Measurements from ENCODE around the gene PAK5. TPM values are rescaled to one million over a fixed set of nuclear protein-coding genes. Genes with fewer than 3 reads are reported as not detected.

PAK5 gene
- total RNA-seq, 1 experiment from 2014 or later = not detected

- CTCF ChIA-PET = no interaction called here
- in situ Hi-C loops (cut with HindIII; ENCODE audit: low pct_unique_long_range_greater_than_20kb, low sequenced_read_pairs) = no loop called here
- Histone ChIP-seq H3K27me3 (ENCODE audit: control insufficient read depth, insufficient read depth, low read length) (peaks cover 2% of the 10 kb centered on the region; the same call in 1 of the 2 replicates), H3K4me3 (ENCODE audit: low read depth in 2 of 2, low read length in 2 of 2) (no peak overlapping the region), H3K27ac (ENCODE audit: low read length) (no peak overlapping the region), H3K4me1 (ENCODE audit: control insufficient read depth, insufficient read depth, low read length) (no peaks in the 10 kb centered on the region), H3K36me3 (ENCODE audit: control insufficient read depth, insufficient read depth, low read length) (no peaks in the 10 kb centered on the region), H3K9me3 (ENCODE audit: control insufficient read depth, insufficient read depth, low read depth, low read length) (no peaks in the 10 kb centered on the region)
- no peak for DNase-seq (ENCODE audit: low read depth, low spot score)
- no peak for TF ChIP-seq TCF7L2 (IDR thresholded peaks at IDR 0.05; ENCODE audit: low read depth, low read length)
- no peak for TF ChIP-seq SIN3A (IDR thresholded peaks at IDR 0.05; ENCODE audit: borderline replicate concordance, insufficient read depth, low read depth, low read length)
- TF ChIP-seq POLR2AphosphoS5 (IDR thresholded peaks at IDR 0.05; ENCODE audit: low read depth, low read length) = no peak
- no peak for TF ChIP-seq CTCF (IDR thresholded peaks at IDR 0.05)
- no peak for TF ChIP-seq REST (IDR thresholded peaks at IDR 0.05; ENCODE audit: insufficient read depth in 1 of 2, low read depth in 2 of 2, low read length in 1 of 2)
- no TSS peak for BruUV-seq (replicated peaks)
- intact Hi-C loops (cut with micrococcal nuclease; ENCODE audit: unreplicated experiment) = no loop called here
- ATAC-seq = no peak
- POLR2A ChIA-PET = no interaction called here
These were observed 337.4 kb downstream of the PAK5 start for GRCh38 chr20:9501473-9501872.

GRCh38 chr20:9500121-9500520 lies 338.8 kb downstream of the PAK5 start:
- CTCF ChIA-PET = no interaction called here

More at GRCh38 chr20:9500121-9500520, 338.8 kb downstream of the PAK5 start:
- POLR2A ChIA-PET = no interaction called here
- Histone ChIP-seq H3K27ac (ENCODE audit: low read length) (no peak overlapping the region), H3K9me3 (ENCODE audit: control insufficient read depth, insufficient read depth, low read depth, low read length) (no peaks in the 10 kb centered on the region), H3K27me3 (ENCODE audit: control insufficient read depth, insufficient read depth, low read length) (no peaks in the 10 kb centered on the region; the same call in 1 of the 2 replicates), H3K4me1 (ENCODE audit: control insufficient read depth, insufficient read depth, low read length) (no peaks in the 10 kb centered on the region), H3K4me3 (ENCODE audit: low read depth in 2 of 2, low read length in 2 of 2) (no peak overlapping the region), H3K36me3 (ENCODE audit: control insufficient read depth, insufficient read depth, low read length) (no peaks in the 10 kb centered on the region)
- TF ChIP-seq POLR2AphosphoS5 (IDR thresholded peaks at IDR 0.05; ENCODE audit: low read depth, low read length) = no peak
- no peak for TF ChIP-seq CTCF (IDR thresholded peaks at IDR 0.05)
- TF ChIP-seq TCF7L2 (IDR thresholded peaks at IDR 0.05; ENCODE audit: low read depth, low read length) = no peak
- no peak for TF ChIP-seq SIN3A (IDR thresholded peaks at IDR 0.05; ENCODE audit: borderline replicate concordance, insufficient read depth, low read depth, low read length)
- no peak for TF ChIP-seq REST (IDR thresholded peaks at IDR 0.05; ENCODE audit: insufficient read depth in 1 of 2, low read depth in 2 of 2, low read length in 1 of 2)
- intact Hi-C loops (cut with micrococcal nuclease; ENCODE audit: unreplicated experiment) = no loop called here
- ATAC-seq (no peak), DNase-seq (ENCODE audit: low read depth, low spot score) (no peak)
- BruUV-seq (replicated peaks) = no TSS peak
- in situ Hi-C loops (cut with HindIII; ENCODE audit: low pct_unique_long_range_greater_than_20kb, low sequenced_read_pairs) = no loop called here

Measured in Panc1 (cell line).